Thoracic aorta (tissue), 2 donors: ENCODE measurements around the gene SMCHD1. TPM values are rescaled to one million over a fixed set of nuclear protein-coding genes. Genes with fewer than 3 reads are reported as not detected.
"Not testable (repeated sequence)": the region's sequence is repeated elsewhere in the genome, so short reads cannot be mapped to it uniquely, and the experiment has no call there.

ENCODE experiments used
- ATAC-seq: fragments of 150-250 bp; one replicate; pipeline ENCODE4 v1.8.0; 2017; ENCODE audit warnings: low read depth; ENCODE audit not compliant: insufficient number of reproducible peaks, low FRiP score
- DNase-seq: peaks from one replicate; pipeline ENCODE4 v3.0.0-alpha.2; 2020; ENCODE audit warnings: low spot score
- H3K27ac ChIP-seq, 2 donors: fragments of 200-600 bp; sonication (generic); 1 replicate in 1 of 2; 2 replicates in 1 of 2; pipeline ENCODE4 v1.5.1; 2016; ENCODE audit warnings: mild to moderate bottlenecking in 2 of 2, moderate library complexity in 2 of 2
- H3K27me3 ChIP-seq: fragments of 200-600 bp; sonication (generic); replicated peaks from 2 replicates; pipeline ENCODE4 v1.6.0; 2016; ENCODE audit warnings: mild to moderate bottlenecking; ENCODE audit not compliant: insufficient read depth
- H3K36me3 ChIP-seq: fragments of 200-600 bp; sonication (generic); one replicate; pipeline ENCODE4 v1.5.1; 2016
- H3K4me1 ChIP-seq, 2 donors: fragments of 200-600 bp; sonication (generic); 1 replicate in 1 of 2; 2 replicates in 1 of 2; pipeline versions ENCODE4 v1.5.1 to v1.6.0; 2016; ENCODE audit warnings: low read depth in 2 of 2, mild to moderate bottlenecking in 1 of 2; ENCODE audit not compliant: control insufficient read depth in 1 of 2
- H3K4me3 ChIP-seq: fragments of 200-600 bp; sonication (generic); 2 replicates; pipeline ENCODE4 v1.5.1; 2016; ENCODE audit warnings: mild to moderate bottlenecking
- H3K9me3 ChIP-seq: fragments of 200-600 bp; sonication (generic); 2 replicates; pipeline ENCODE4 v1.5.1; 2016
- total RNA-seq, 2 donors: library from RNA; depleted of rRNA; stranded (reverse); fragments of >200 nt; gene quantifications; one replicate each; pipeline versions ENCODE4 v1.1.0 to v1.2.3, GENCODE V29; 2016
- TF ChIP-seq, protein P1 (sequence below): fragments of 200-600 bp; sonication (generic); IDR thresholded peaks from one replicate; pipeline ENCODE4 v1.5.1; 2019; ENCODE audit warnings: antibody characterized with exemption

The SMCHD1 gene
- total RNA-seq, 2 donors from 2014 or later: 73.8 to 107 TPM

DNA sequence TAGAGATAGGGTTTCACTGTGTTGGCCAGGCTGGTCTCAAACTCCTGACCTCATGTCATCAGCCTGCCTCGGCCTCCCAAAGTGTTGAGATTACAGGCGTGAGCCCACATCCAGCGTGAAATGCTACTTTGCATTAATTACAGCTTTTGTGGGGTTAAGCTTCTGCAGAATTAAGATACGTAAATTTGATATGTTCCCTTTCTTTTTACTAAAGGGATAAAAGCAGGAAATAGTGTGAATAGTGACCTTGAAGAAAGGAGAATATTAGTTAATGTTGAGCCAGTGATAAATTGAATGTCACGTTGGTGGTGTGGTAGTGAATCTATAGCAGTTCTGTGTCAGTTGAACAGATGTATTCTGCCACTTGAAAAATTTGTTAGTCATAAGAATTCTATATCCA, 16.9 kb downstream of the SMCHD1 start:
- Histone ChIP-seq H3K27me3 (no peaks in the 10 kb centered on the region), H3K36me3 (peaks cover 35% of the 10 kb centered on the region), H3K4me3 (no peak overlapping the region), H3K9me3 (no peaks in the 10 kb centered on the region), H3K4me1 (no peaks in the 10 kb centered on the region), H3K27ac (no peak overlapping the region)
- ATAC-seq (no peak), DNase-seq (no peak)
- TF ChIP-seq, protein P1, sequence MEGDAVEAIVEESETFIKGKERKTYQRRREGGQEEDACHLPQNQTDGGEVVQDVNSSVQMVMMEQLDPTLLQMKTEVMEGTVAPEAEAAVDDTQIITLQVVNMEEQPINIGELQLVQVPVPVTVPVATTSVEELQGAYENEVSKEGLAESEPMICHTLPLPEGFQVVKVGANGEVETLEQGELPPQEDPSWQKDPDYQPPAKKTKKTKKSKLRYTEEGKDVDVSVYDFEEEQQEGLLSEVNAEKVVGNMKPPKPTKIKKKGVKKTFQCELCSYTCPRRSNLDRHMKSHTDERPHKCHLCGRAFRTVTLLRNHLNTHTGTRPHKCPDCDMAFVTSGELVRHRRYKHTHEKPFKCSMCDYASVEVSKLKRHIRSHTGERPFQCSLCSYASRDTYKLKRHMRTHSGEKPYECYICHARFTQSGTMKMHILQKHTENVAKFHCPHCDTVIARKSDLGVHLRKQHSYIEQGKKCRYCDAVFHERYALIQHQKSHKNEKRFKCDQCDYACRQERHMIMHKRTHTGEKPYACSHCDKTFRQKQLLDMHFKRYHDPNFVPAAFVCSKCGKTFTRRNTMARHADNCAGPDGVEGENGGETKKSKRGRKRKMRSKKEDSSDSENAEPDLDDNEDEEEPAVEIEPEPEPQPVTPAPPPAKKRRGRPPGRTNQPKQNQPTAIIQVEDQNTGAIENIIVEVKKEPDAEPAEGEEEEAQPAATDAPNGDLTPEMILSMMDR: no peak

DNA sequence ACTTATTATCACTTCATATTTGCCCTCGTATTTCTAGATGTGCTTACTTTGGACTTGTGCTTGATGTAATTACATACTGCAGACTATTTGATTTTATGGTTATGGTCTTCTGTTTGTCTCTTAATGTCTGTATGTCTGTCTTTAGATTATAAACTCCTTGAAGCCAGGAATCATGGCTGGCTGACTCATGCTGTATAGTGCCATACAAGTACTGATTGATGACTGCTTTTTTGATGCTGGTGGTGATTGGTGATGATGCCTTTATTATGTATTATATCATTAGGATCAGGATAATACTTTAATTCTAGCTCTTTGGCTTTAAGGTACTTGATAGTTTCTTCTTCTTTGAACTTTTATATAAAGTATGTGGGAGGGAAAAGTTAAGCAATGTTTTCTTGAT, 17.3 kb downstream of the SMCHD1 start:
- Histone ChIP-seq H3K36me3 (peaks cover 33% of the 10 kb centered on the region), H3K27me3 (no peaks in the 10 kb centered on the region), H3K9me3 (no peaks in the 10 kb centered on the region), H3K27ac (no peak overlapping the region), H3K4me1 (no peaks in the 10 kb centered on the region), H3K4me3 (no peak overlapping the region)
- TF ChIP-seq, protein P1: no peak
- no peak for DNase-seq
- ATAC-seq: no peak

DNA sequence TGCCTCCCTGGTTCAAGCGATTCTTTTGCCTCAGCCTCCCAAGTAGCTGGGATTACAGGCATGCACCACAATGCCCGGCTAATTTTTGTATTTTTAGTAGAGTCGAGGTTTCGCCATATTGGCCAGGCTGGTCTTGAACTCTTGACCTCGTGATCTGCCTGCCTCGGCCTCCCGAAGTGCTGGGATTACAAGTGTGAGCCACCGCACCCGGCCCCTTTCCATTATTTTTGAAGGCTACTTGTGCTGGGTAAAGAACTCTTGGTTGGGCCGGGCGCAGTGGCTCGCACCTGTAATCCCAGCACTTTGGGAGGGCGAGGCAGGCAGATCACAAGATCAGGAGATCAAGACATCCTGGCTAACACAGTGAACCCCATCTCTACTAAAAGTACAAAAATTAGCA, 23.4 kb downstream of the SMCHD1 start:
- not testable (repeated sequence) for DNase-seq

DNA sequence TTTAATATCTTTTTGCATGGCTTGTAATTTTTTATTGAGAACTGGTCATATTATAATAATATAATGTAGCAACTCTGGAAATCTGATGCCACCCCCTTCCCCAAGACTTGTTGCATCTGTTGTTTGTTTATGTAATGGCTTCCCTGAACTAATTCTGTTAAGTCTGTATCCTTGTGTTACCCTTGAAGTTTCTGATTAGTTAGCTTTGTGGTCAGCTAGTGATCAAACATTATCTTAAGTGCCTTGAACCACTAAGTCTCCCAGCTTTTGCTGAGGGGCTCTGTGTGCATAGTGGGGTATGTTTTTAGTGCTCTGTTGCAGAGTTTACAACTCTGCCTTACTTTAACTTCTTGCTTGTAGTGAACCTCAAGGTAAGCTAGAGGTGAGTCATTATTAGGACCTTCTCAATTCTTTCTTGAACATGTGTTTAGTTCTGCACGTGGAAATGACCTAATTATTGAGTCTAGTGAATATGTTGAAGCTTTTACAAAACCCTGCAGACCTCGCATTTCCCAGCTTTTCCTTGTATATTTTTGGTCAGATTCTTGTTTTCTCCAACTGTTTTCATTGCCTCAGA, 24.8 kb downstream of the SMCHD1 start:
- H3K4me1 ChIP-seq: peaks cover 3 to 6% of the 10 kb centered on the region in 2 donors
- TF ChIP-seq, protein P1: no peak
- H3K9me3 ChIP-seq: no peaks in the 10 kb centered on the region
- DNase-seq (no peak), ATAC-seq (no peak)
- H3K4me3 ChIP-seq: no peak overlapping the region
- peaks cover 10% of the 10 kb centered on the region for H3K36me3 ChIP-seq
- no peak overlapping the region for H3K27ac ChIP-seq
- no peaks in the 10 kb centered on the region for H3K27me3 ChIP-seq

More for the DNA sequence above, 23.4 kb downstream of the SMCHD1 start:
- H3K36me3 ChIP-seq: peaks cover 13% of the 10 kb centered on the region
- not testable (repeated sequence) for H3K27ac ChIP-seq, H3K9me3 ChIP-seq, H3K27me3 ChIP-seq, ATAC-seq, H3K4me1 ChIP-seq, H3K4me3 ChIP-seq

DNA sequence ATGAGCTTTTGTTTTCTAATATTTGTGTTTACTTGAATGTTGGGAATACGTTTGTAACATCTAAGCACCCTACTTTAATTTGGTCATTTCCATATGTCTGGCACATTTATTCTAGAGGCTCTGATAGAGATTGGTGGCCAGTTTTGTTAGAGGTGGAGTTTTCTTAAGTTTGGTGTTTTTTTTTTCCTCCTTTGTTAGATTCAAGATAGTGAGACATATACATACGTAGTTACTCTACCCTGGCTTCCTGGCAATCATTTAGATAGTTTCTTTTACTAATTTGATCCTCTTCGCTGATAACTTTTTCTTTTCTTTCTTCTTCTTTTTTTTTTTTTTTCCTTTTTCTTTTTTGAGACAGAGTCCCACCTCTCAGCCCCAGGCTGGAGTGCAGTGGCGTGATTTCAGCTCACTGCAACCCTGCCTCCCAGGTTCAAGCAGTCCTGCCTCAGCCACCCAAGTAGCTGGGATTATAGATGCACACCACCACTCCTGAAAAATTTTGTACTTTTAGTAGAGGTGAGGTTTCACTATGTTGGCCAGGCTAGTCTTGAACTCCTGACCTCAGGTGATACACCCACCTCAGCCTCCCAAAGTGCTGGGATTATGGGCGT, 26.6 kb downstream of the SMCHD1 start:
- TF ChIP-seq, protein P1: no peak
- H3K4me1 ChIP-seq: peaks cover 3 to 6% of the 10 kb centered on the region in 2 donors

DNA sequence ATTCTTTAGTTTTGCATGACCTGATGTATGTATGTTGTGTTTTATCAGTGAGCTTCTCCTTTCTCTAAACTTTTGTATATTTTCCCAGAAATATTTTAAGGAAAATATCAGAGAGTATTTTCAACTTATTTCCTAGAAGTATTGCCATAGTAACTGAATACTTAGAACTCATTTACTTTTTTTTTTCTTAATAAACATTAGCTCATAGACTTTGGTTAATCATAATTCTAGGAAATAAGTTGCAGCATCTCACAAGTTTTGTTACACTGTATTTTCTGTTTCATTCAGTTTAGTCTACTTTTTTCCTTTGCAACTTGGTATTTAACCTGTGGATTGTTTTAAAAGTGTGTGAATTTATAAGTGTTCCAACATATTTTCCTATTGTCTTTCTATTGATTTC, 27.5 kb downstream of the SMCHD1 start:
- no peaks in the 10 kb centered on the region for H3K27me3 ChIP-seq
- no peak overlapping the region for H3K27ac ChIP-seq
- H3K4me1 ChIP-seq: peaks cover 3 to 6% of the 10 kb centered on the region in 2 donors
- TF ChIP-seq, protein P1: no peak
- no peak overlapping the region for H3K4me3 ChIP-seq
- no peaks in the 10 kb centered on the region for H3K9me3 ChIP-seq
- DNase-seq (no peak), ATAC-seq (no peak)
- H3K36me3 ChIP-seq: peaks cover 3% of the 10 kb centered on the region

More for the DNA sequence above, 26.6 kb downstream of the SMCHD1 start:
- Histone ChIP-seq H3K4me3 (no peak overlapping the region), H3K36me3 (peaks cover 3% of the 10 kb centered on the region), H3K9me3 (no peaks in the 10 kb centered on the region), H3K27ac (no peak overlapping the region), H3K27me3 (no peaks in the 10 kb centered on the region)
- DNase-seq (no peak), ATAC-seq (no peak)
